ENCODE data around the gene SLC22A12. TPM values are rescaled to one million over a fixed set of nuclear protein-coding genes. Genes with fewer than 3 reads are reported as not detected.
A peak's percentile ranks its signal among the peaks of the same experiment; 100 is the strongest.

The SLC22A12 gene
- total RNA-seq, 4 donors from 2014 or later = not detected

GRCh38 chr11:64638018-64638665, 47.1 kb downstream of the SLC22A12 start:
- no peak for TF ChIP-seq POLR2A (IDR thresholded peaks at IDR 0.05)
- TF ChIP-seq CTCF (IDR thresholded peaks at IDR 0.05) = no peak
- Histone ChIP-seq H3K36me3 (no peaks in the 10 kb centered on the region), H3K4me3 (peak overlapping the region in 2 of 4 donors; percentile 13 to 36), H3K9me3 (no peaks in the 10 kb centered on the region), H3K27ac (no peak overlapping the region), H3K27me3 (peaks cover 3 to 87% (median 11%) of the 10 kb centered on the region in 4 donors), H3K4me1 (peaks cover 0 to 17% (median 3%) of the 10 kb centered on the region in 3 donors)
- intact Hi-C loops (cut with DNase I) = no loop called here
- no peak for DNase-seq
- 27 to 51% methylated on average over 14 to 18 of the region's 37 CpGs for WGBS, 2 donors

DNA sequence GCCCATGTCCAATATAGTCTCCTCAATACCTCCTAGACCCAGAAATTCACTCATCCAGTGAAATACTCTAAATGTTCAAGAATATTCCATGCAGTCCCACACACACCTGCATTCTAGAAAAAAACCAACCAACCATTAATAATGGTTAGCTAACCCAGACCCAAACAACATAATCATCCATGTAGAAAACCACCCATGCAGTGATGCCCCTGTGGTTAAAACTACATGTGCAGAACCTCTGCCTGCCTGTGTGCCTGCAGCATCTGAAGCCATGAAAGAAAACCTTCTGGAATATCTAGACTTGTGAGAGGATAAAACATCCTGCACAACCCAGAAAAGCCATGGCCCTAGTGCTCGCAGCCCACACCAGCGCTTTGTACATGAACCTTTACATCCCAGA, 47.8 kb downstream of the SLC22A12 start:
- DNase-seq = no peak
- Histone ChIP-seq H3K36me3 (no peaks in the 10 kb centered on the region), H3K9me3 (no peaks in the 10 kb centered on the region), H3K4me3 (no peak overlapping the region), H3K27me3 (peaks cover 3 to 94% (median 11%) of the 10 kb centered on the region in 4 donors), H3K27ac (no peak overlapping the region), H3K4me1 (peaks cover 0 to 24% (median 5%) of the 10 kb centered on the region in 3 donors)
- 95 to 100% methylated on average over 1 to 2 of the region's 2 CpGs for WGBS, 2 donors
- intact Hi-C loops (cut with DNase I) = no loop called here
- TF ChIP-seq CTCF (IDR thresholded peaks at IDR 0.05) = no peak
- no peak for TF ChIP-seq POLR2A (IDR thresholded peaks at IDR 0.05)

DNA sequence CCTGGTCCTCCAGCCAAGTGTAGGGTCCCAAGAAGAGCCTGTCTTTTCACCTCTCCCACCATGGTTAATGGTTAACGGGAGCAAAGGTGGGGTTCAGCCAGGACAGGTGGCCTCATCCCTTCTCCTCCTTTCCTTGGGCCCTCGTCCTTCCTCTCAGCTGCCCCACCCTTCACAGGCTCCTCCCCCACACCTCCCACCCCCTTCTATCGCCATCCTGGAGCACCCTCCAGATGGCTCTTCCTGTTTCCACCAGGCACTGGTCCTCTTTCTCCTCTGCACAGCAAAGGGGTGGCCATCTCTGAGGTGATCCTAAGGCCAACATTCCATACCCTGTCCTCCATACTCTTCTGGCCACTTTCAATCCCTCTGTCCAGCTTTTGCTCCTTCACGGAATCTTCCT, 48.9 kb downstream of the SLC22A12 start:
- DNase-seq = no peak
- TF ChIP-seq POLR2A (IDR thresholded peaks at IDR 0.05) = no peak
- TF ChIP-seq CTCF (IDR thresholded peaks at IDR 0.05) = no peak
- H3K4me1 ChIP-seq = peaks cover 0 to 27% (median 5%) of the 10 kb centered on the region in 3 donors
- H3K9me3 ChIP-seq = no peaks in the 10 kb centered on the region
- H3K4me3 ChIP-seq = no peak overlapping the region
- H3K27ac ChIP-seq = no peak overlapping the region
- WGBS, 2 donors = 56 to 62% methylated on average over 4 of the region's 4 CpGs
- no peaks in the 10 kb centered on the region for H3K36me3 ChIP-seq
- peaks cover 3 to 99% (median 11%) of the 10 kb centered on the region in 4 donors for H3K27me3 ChIP-seq
- intact Hi-C loops (cut with DNase I) = no loop called here

- DNase-seq = no peak
- H3K4me1 ChIP-seq = peaks cover 0 to 27% (median 5%) of the 10 kb centered on the region in 3 donors
- no peak for TF ChIP-seq CTCF (IDR thresholded peaks at IDR 0.05)
- no peak for TF ChIP-seq POLR2A (IDR thresholded peaks at IDR 0.05)
- H3K4me3 ChIP-seq = peak overlapping the region in 2 of 4 donors; percentile 32 to 53
- no peaks in the 10 kb centered on the region for H3K9me3 ChIP-seq
- WGBS, 2 donors = 45 to 46% methylated on average over 11 of the region's 11 CpGs
- peaks cover 3 to 100% (median 11%) of the 10 kb centered on the region in 4 donors for H3K27me3 ChIP-seq
- H3K36me3 ChIP-seq = no peaks in the 10 kb centered on the region
- intact Hi-C loops (cut with DNase I) = no loop called here
- no peak overlapping the region for H3K27ac ChIP-seq
Observed at GRCh38 chr11:64641596-64642417, 50.8 kb downstream of the SLC22A12 start.

DNA sequence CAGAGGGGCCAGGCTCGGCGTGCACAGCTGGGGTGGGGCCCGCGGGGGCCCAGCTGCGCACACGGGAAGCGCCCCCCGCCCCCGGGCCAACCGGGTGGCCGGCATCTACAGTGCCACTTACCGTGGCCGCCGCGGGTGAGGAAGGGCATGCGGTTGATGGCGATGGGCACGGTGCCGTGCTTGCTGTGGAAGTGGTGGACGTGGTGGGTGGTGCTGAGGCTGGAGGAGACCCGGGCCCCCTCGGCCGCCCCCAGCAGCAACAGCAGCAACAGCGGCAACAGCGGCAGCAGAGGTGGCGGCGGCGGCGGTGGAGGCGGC, 51.4 kb downstream of the SLC22A12 start:
- no peak for TF ChIP-seq CTCF (IDR thresholded peaks at IDR 0.05)
- no peak for TF ChIP-seq POLR2A (IDR thresholded peaks at IDR 0.05)
- intact Hi-C loops (cut with DNase I) = no loop called here
- Histone ChIP-seq H3K27me3 (peaks cover 3 to 98% (median 11%) of the 10 kb centered on the region in 4 donors), H3K4me3 (peak overlapping the region in 2 of 4 donors; percentile 32 to 53), H3K36me3 (no peaks in the 10 kb centered on the region), H3K9me3 (no peaks in the 10 kb centered on the region), H3K4me1 (peaks cover 0 to 27% (median 5%) of the 10 kb centered on the region in 3 donors), H3K27ac (no peak overlapping the region)
- WGBS, 2 donors = 5% methylated on average over 6 to 18 of the region's 30 CpGs
- DNase-seq = no peak
